AG10803 (cell line): ENCODE measurements around the gene PARD3.
A peak's percentile ranks its signal among the peaks of the same experiment; 100 is the strongest.

ENCODE experiments used
- DNase-seq: peaks from one replicate; pipeline ENCODE4 v3.0.0; 2010; ENCODE audit warnings: low read depth
- H3K4me3 ChIP-seq: 2 replicates; pipeline ENCODE4 v1.5.1; 2011; ENCODE audit warnings: mild to moderate bottlenecking, low read length, control low read depth
- CTCF ChIP-seq: conservative IDR thresholded peaks from 2 replicates; pipeline ENCODE4 v1.5.1; 2011; ENCODE audit warnings: mild to moderate bottlenecking, low read length, control low read depth, inconsistent platforms

Gene PARD3

GRCh38 chr10:34677132-34677531, 138.0 kb downstream of the PARD3 start:
- no peak for DNase-seq
- TF ChIP-seq CTCF, result no peak

GRCh38 chr10:34674176-34674575, 140.9 kb downstream of the PARD3 start:
- no peak overlapping the region for H3K4me3 ChIP-seq
- no peak for TF ChIP-seq CTCF
- no peak for DNase-seq

More at GRCh38 chr10:34677132-34677531, 138.0 kb downstream of the PARD3 start:
- no peak overlapping the region for H3K4me3 ChIP-seq

DNA sequence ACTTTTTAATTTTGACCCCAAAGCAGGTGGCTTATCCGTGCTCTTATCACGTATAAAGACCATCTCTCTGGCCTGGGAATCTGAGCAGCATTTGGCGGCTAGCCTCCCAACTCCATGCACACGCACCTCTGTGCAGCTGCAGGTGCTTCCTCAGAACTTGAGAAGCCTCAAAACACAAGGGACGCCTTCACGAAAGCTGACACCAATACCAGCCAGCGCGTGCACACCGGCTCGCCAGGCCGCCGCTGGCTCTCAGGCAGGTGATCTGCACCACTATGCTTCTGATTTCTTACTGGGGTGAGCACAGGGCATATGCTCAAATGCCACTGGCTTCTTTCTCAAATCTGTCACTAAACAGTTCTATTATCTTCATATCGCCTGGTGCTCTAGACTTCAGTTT, 145.0 kb downstream of the PARD3 start:
- DNase-seq, result no peak
- H3K4me3 ChIP-seq, result no peak overlapping the region
- TF ChIP-seq CTCF, result no peak

GRCh38 chr10:34669079-34669478, 146.0 kb downstream of the PARD3 start:
- no peak overlapping the region for H3K4me3 ChIP-seq
- DNase-seq, result no peak
- no peak for TF ChIP-seq CTCF

DNA sequence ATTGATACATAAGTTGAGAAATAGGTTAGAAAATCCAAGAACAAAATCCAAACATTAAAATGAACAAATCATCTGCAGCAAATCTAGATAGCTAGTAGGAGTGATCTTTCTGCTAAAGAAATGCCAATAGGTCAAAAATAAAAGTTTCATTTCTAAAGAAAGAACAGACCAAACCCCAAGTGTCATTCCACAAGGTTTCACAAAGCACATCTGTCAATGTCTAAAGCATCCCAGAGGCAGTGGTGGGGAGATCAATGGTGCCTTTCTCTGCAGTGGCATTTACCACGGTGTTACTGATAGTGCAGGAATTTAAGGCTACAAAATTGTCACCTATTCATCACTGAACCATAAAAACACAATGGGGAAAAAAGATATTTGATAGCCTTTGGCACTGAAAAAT, 147.9 kb downstream of the PARD3 start:
- no peak for DNase-seq
- no peak for TF ChIP-seq CTCF
- no peak overlapping the region for H3K4me3 ChIP-seq

- peak; percentile 94 for DNase-seq
- peak; percentile 76 for TF ChIP-seq CTCF
- no peak overlapping the region for H3K4me3 ChIP-seq
Observed at GRCh38 chr10:34666008-34666704, 148.9 kb downstream of the PARD3 start.

GRCh38 chr10:34664706-34665105, 150.4 kb downstream of the PARD3 start:
- DNase-seq, result no peak
- no peak for TF ChIP-seq CTCF
- H3K4me3 ChIP-seq, result no peak overlapping the region
